HEK293 (cell line): ENCODE results near the gene SLC25A42.
"Not testable (repeated sequence)": the region's sequence is repeated elsewhere in the genome, so short reads cannot be mapped to it uniquely, and the experiment has no call there.

Source experiments
- CTCF ChIA-PET: fragments of 350-600 bp; formaldehyde crosslinking; extraction: SDS; loops from one replicate; lab custom pipeline; 2021; ENCODE audit warnings: antibody characterized with exemption; lab: Yijun Ruan, JAX
- POLR2A ChIA-PET: fragments of 300-600 bp; formaldehyde crosslinking; extraction: SDS; loops from one replicate; lab custom pipeline; 2020; ENCODE audit warnings: antibody characterized with exemption, inconsistent platforms; lab: Yijun Ruan, JAX
- H3K27ac ChIP-seq: fragments of 200-500 bp; sonication (Bioruptor generic); 2 replicates; pipeline ENCODE4 v1.5.1; 2014; ENCODE audit warnings: low read depth, low read length, control low read depth, inconsistent platforms; ENCODE audit errors: extremely low read depth
- H3K36me3 ChIP-seq, 2 experiments: fragments of 200-500 bp in 1 of 2; sonication (Bioruptor generic) in 1 of 2; 1 replicate in 1 of 2; 2 replicates in 1 of 2; pipeline ENCODE4 v1.5.1; 2014 to 2017; ENCODE audit warnings: inconsistent platforms in 2 of 2, low read length in 2 of 2; ENCODE audit not compliant: control insufficient read depth in 2 of 2, insufficient read depth in 1 of 2
- H3K4me1 ChIP-seq: fragments of 200-500 bp; sonication (Bioruptor generic); 2 replicates; pipeline ENCODE4 v1.5.1; 2014; ENCODE audit warnings: mild to moderate bottlenecking, low read length, inconsistent platforms; ENCODE audit not compliant: control insufficient read depth, insufficient read depth
- H3K4me3 ChIP-seq: 2 replicates; pipeline ENCODE4 v1.5.1; 2011; ENCODE audit warnings: low read depth, mild to moderate bottlenecking, control low read depth, low read length, moderate library complexity
- H3K9me3 ChIP-seq: fragments of 200-500 bp; sonication (Bioruptor generic); 2 replicates; pipeline ENCODE4 v1.5.1; 2014; ENCODE audit warnings: low read depth, low read length, inconsistent platforms; ENCODE audit not compliant: control insufficient read depth, insufficient read depth
- GLI2 ChIP-seq: fragments of 450-650 bp; formaldehyde crosslinking; IDR thresholded peaks from 2 replicates; pipeline ENCODE4; 2017; ENCODE audit warnings: missing biosample characterization, missing genetic modification characterization, low read depth, borderline replicate concordance
- KLF8 ChIP-seq: fragments of 450-650 bp; formaldehyde crosslinking; IDR thresholded peaks from 2 replicates; pipeline ENCODE4 v1.5.1; 2016; ENCODE audit warnings: missing biosample characterization, missing genetic modification characterization
- RBAK ChIP-seq: fragments of 450-650 bp; formaldehyde crosslinking; IDR thresholded peaks from 2 replicates; pipeline ENCODE4 v1.5.1; 2016; ENCODE audit warnings: missing biosample characterization, missing genetic modification characterization
- SP3 ChIP-seq: fragments of 450-650 bp; formaldehyde crosslinking; IDR thresholded peaks from 2 replicates; pipeline ENCODE4 v1.5.1; 2016; ENCODE audit warnings: missing biosample characterization, missing genetic modification characterization
- ZBTB21 ChIP-seq: fragments of 450-650 bp; formaldehyde crosslinking; IDR thresholded peaks from 2 replicates; pipeline ENCODE4 v1.5.1; 2017; ENCODE audit warnings: missing biosample characterization, missing genetic modification characterization
- ZBTB8A ChIP-seq: fragments of 450-650 bp; formaldehyde crosslinking; IDR thresholded peaks from 2 replicates; pipeline ENCODE4 v1.5.1; 2016; ENCODE audit warnings: missing biosample characterization, missing genetic modification characterization
- ZFP3 ChIP-seq: fragments of 450-650 bp; formaldehyde crosslinking; IDR thresholded peaks from 2 replicates; pipeline ENCODE4 v1.5.1; 2016; ENCODE audit warnings: low read depth, missing biosample characterization, missing genetic modification characterization
- ZNF146 ChIP-seq: fragments of 450-650 bp; formaldehyde crosslinking; IDR thresholded peaks from 2 replicates; pipeline ENCODE4 v1.5.1; 2016; ENCODE audit warnings: missing biosample characterization, missing genetic modification characterization
- ZNF202 ChIP-seq: fragments of 450-650 bp; formaldehyde crosslinking; IDR thresholded peaks from 2 replicates; pipeline ENCODE4 v1.5.1; 2016; ENCODE audit warnings: missing biosample characterization, missing genetic modification characterization, borderline replicate concordance
- ZNF366 ChIP-seq: fragments of 450-650 bp; formaldehyde crosslinking; conservative IDR thresholded peaks from 2 replicates; pipeline ENCODE4 v1.5.1; 2016; ENCODE audit warnings: missing biosample characterization, missing genetic modification characterization
- ZNF394 ChIP-seq: fragments of 450-650 bp; formaldehyde crosslinking; IDR thresholded peaks from 2 replicates; pipeline ENCODE4 v1.5.1; 2016; ENCODE audit warnings: missing biosample characterization, missing genetic modification characterization, mild to moderate bottlenecking, moderate library complexity, borderline replicate concordance
- ZNF426 ChIP-seq: fragments of 450-650 bp; formaldehyde crosslinking; IDR thresholded peaks from 2 replicates; pipeline ENCODE4 v1.5.1; 2017; ENCODE audit warnings: missing biosample characterization, missing genetic modification characterization, mild to moderate bottlenecking, inconsistent platforms, moderate library complexity
- ZNF433 ChIP-seq: fragments of 450-650 bp; formaldehyde crosslinking; IDR thresholded peaks from 2 replicates; pipeline ENCODE4 v1.5.1; 2016; ENCODE audit warnings: missing biosample characterization, missing genetic modification characterization, low read depth
- ZNF555 ChIP-seq: fragments of 450-650 bp; formaldehyde crosslinking; conservative IDR thresholded peaks from 2 replicates; pipeline ENCODE4 v1.5.1; 2017; ENCODE audit warnings: missing biosample characterization, mild to moderate bottlenecking, missing genetic modification characterization, inconsistent platforms
- ZNF560 ChIP-seq: fragments of 450-650 bp; formaldehyde crosslinking; IDR thresholded peaks from 2 replicates; pipeline ENCODE4 v1.5.1; 2017; ENCODE audit warnings: missing biosample characterization, missing genetic modification characterization, borderline replicate concordance
- ZNF610 ChIP-seq: fragments of 450-650 bp; formaldehyde crosslinking; IDR thresholded peaks from 2 replicates; pipeline ENCODE4 v1.5.1; 2016; ENCODE audit warnings: missing biosample characterization, missing genetic modification characterization, borderline replicate concordance
- ZNF623 ChIP-seq: fragments of 450-650 bp; formaldehyde crosslinking; IDR thresholded peaks from 2 replicates; pipeline ENCODE4 v1.5.1; 2016; ENCODE audit warnings: missing biosample characterization, missing genetic modification characterization
- ZNF654 ChIP-seq: fragments of 450-650 bp; formaldehyde crosslinking; IDR thresholded peaks from 2 replicates; pipeline ENCODE4 v1.5.1; 2016; ENCODE audit warnings: low read depth, missing biosample characterization, missing genetic modification characterization
- ZNF664 ChIP-seq: fragments of 450-650 bp; formaldehyde crosslinking; IDR thresholded peaks from 2 replicates; pipeline ENCODE4 v1.5.1; 2016; ENCODE audit warnings: missing biosample characterization, missing genetic modification characterization
- ZNF701 ChIP-seq: fragments of 450-650 bp; formaldehyde crosslinking; IDR thresholded peaks from 2 replicates; pipeline ENCODE4 v1.5.1; 2016; ENCODE audit warnings: missing biosample characterization, missing genetic modification characterization
- ZNF768 ChIP-seq: fragments of 450-650 bp; formaldehyde crosslinking; IDR thresholded peaks from 2 replicates; pipeline ENCODE4 v1.5.1; 2018; ENCODE audit warnings: missing biosample characterization, mild to moderate bottlenecking, missing genetic modification characterization
- ZNF791 ChIP-seq: fragments of 450-650 bp; formaldehyde crosslinking; IDR thresholded peaks from 2 replicates; pipeline ENCODE4 v1.5.1; 2016; ENCODE audit warnings: missing biosample characterization, missing genetic modification characterization
- ZNF837 ChIP-seq: fragments of 450-650 bp; formaldehyde crosslinking; IDR thresholded peaks from 2 replicates; pipeline ENCODE4 v1.5.1; 2016; ENCODE audit warnings: missing biosample characterization, missing genetic modification characterization
- TF ChIP-seq, protein P1 (sequence below): fragments of 450-650 bp; formaldehyde crosslinking; conservative IDR thresholded peaks from 2 replicates; pipeline ENCODE4 v1.5.1; 2016; ENCODE audit warnings: low read depth, missing biosample characterization, missing genetic modification characterization
- TF ChIP-seq, protein P2 (sequence below): fragments of 450-650 bp; formaldehyde crosslinking; IDR thresholded peaks from 2 replicates; pipeline ENCODE4 v1.5.1; 2016; ENCODE audit warnings: missing biosample characterization, missing genetic modification characterization

SLC25A42 gene

DNA sequence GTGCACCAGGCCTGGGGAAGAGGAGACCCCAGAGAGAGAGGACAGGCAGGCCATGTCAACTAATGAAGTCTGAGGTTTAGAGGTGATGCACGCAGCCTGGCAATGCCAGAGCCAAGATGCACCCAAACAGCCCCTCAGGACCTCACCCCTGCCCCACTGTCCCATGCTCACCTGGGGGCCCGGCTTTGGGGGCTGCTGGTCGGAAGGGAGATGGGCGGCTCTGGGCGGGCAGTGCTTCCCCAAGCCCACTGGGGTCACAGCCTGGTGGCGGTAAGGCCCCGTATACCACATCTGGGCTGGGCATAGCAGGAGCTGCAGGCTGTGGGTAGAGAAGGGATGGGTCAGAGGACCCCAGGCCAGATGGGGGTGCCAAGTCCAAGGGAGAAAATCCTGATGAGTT, 83.1 kb downstream of the SLC25A42 start:
- POLR2A ChIA-PET, result no interaction called here
- no peak overlapping the region for H3K4me3 ChIP-seq
- H3K27ac ChIP-seq, result no peak overlapping the region
- H3K4me1 ChIP-seq, result no peaks in the 10 kb centered on the region
- H3K9me3 ChIP-seq, result no peaks in the 10 kb centered on the region
- no peak for TF ChIP-seq ZNF768 (tag by site-specific recombination)
- TF ChIP-seq ZNF610 (tag by site-specific recombination), result no peak
- TF ChIP-seq SP3 (tag by site-specific recombination), result no peak
- TF ChIP-seq RBAK (tag by site-specific recombination), result no peak
- TF ChIP-seq ZNF146 (tag by site-specific recombination), result no peak
- TF ChIP-seq, all 188 proteins: peak for 0
- peaks cover 0 to 5% of the 10 kb centered on the region in 2 experiments; a peak in 2 of 3 replicates for H3K36me3 ChIP-seq
- CTCF ChIA-PET, result interaction anchor here (0.5 to 5.4 kb wide), 10 partner anchors 10 to 196 kb away, joined by 3 to 47 read pairs (median 6); no protein-coding TSS in a partner anchor

DNA sequence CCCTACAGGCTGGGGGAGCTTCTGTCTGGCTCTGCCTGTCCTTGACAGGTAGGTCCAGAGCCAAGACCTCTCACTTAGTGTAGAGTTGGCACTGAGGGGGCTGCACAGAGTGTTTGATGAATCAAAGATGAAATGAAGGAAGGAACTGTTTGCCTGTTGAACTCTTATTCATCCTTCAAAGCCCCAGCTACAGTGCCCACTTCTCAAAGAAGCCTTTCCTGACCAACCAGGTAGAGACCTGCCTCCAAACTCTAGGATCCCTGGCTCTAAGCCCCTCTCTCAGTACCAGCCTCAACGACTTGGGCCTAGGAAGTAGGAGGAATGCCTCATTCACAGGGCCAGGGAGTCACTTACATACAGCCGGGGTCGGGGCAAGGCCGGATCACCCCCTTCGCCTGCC, 83.5 kb downstream of the SLC25A42 start:
- Histone ChIP-seq H3K4me1 (no peaks in the 10 kb centered on the region), H3K4me3 (no peak overlapping the region), H3K36me3 (peaks cover 0 to 5% of the 10 kb centered on the region in 2 experiments; a peak in 2 of 3 replicates), H3K27ac (no peak overlapping the region), H3K9me3 (no peaks in the 10 kb centered on the region)
- ChIA-PET POLR2A (no interaction called here), CTCF (interaction anchor here (0.6 to 5.4 kb wide), 11 partner anchors 10 to 407 kb away, joined by 3 to 47 read pairs (median 4); no protein-coding TSS in a partner anchor)
- TF ChIP-seq ZFP3, result peak; percentile 92
- TF ChIP-seq KLF8 (tag by site-specific recombination), result no peak
- no peak for TF ChIP-seq ZNF837
- TF ChIP-seq ZNF610 (tag by site-specific recombination), result no peak
- TF ChIP-seq ZNF701, result no peak
- no peak for TF ChIP-seq GLI2

DNA sequence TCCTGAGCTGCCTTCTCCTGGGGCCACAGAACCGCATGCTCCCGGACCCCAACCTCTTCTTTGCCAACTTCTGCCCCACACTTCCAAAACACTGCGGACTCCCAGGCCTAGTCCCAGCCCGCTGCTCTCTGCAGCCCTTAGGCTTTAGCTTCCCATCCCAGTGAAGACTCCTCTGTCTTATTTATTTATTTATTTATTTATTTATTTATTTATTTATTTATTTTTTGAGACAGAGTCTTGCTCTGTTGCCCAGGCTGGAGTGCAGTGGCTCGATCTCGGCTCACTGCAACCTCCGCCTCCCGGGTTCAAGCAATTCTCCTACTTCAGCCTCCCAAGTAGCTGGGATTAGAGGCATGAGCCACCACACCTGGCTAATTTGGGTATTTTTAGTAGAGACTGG, 84.7 kb downstream of the SLC25A42 start:
- POLR2A ChIA-PET, result interaction anchor here (0.6 kb wide), 1 partner anchor 24 kb away, joined by 7 read pairs; no protein-coding TSS in a partner anchor
- H3K27ac ChIP-seq, H3K4me1 ChIP-seq, H3K9me3 ChIP-seq, H3K36me3 ChIP-seq, H3K4me3 ChIP-seq: not testable (repeated sequence)
- CTCF ChIA-PET, result interaction anchor here (0.6 to 5.4 kb wide), 8 partner anchors 9 to 342 kb away, joined by 3 to 47 read pairs (median 8); no protein-coding TSS in a partner anchor
- TF ChIP-seq ZNF623 (tag by site-specific recombination) (peak; percentile 70), ZNF366 (tag by site-specific recombination) (0 out of 2 replicates have a peak, but pooled peaks have one; percentile 15), ZNF426 (tag by site-specific recombination) (peak; percentile 79), ZBTB21 (tag by site-specific recombination) (peak; percentile 35; the same call in 1 of the 2 replicates), RBAK (tag by site-specific recombination) (0 out of 2 replicates have a peak, but pooled peaks have one; percentile 17), ZNF394 (tag by site-specific recombination) (peak; percentile 97), ZNF555 (tag by site-specific recombination) (peak; percentile 62), ZNF654 (tag by site-specific recombination) (peak; percentile 18; the same call in 1 of the 2 replicates), ZNF791 (tag by site-specific recombination) (0 out of 2 replicates have a peak, but pooled peaks have one; percentile 26), ZNF202 (peak; percentile 9; the same call in 1 of the 2 replicates), ZNF664 (tag by site-specific recombination) (0 out of 2 replicates have a peak, but pooled peaks have one; percentile 24), ZNF560 (peak; percentile 67; the same call in 1 of the 2 replicates), ZNF433 (peak; percentile 53; the same call in 1 of the 2 replicates), ZBTB8A (peak; percentile 70)
- TF ChIP-seq, protein P1, sequence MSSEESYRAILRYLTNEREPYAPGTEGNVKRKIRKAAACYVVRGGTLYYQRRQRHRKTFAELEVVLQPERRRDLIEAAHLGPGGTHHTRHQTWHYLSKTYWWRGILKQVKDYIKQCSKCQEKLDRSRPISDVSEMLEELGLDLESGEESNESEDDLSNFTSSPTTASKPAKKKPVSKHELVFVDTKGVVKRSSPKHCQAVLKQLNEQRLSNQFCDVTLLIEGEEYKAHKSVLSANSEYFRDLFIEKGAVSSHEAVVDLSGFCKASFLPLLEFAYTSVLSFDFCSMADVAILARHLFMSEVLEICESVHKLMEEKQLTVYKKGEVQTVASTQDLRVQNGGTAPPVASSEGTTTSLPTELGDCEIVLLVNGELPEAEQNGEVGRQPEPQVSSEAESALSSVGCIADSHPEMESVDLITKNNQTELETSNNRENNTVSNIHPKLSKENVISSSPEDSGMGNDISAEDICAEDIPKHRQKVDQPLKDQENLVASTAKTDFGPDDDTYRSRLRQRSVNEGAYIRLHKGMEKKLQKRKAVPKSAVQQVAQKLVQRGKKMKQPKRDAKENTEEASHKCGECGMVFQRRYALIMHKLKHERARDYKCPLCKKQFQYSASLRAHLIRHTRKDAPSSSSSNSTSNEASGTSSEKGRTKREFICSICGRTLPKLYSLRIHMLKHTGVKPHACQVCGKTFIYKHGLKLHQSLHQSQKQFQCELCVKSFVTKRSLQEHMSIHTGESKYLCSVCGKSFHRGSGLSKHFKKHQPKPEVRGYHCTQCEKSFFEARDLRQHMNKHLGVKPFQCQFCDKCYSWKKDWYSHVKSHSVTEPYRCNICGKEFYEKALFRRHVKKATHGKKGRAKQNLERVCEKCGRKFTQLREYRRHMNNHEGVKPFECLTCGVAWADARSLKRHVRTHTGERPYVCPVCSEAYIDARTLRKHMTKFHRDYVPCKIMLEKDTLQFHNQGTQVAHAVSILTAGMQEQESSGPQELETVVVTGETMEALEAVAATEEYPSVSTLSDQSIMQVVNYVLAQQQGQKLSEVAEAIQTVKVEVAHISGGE (tag by site-specific recombination), result peak; percentile 68
- TF ChIP-seq, protein P2, sequence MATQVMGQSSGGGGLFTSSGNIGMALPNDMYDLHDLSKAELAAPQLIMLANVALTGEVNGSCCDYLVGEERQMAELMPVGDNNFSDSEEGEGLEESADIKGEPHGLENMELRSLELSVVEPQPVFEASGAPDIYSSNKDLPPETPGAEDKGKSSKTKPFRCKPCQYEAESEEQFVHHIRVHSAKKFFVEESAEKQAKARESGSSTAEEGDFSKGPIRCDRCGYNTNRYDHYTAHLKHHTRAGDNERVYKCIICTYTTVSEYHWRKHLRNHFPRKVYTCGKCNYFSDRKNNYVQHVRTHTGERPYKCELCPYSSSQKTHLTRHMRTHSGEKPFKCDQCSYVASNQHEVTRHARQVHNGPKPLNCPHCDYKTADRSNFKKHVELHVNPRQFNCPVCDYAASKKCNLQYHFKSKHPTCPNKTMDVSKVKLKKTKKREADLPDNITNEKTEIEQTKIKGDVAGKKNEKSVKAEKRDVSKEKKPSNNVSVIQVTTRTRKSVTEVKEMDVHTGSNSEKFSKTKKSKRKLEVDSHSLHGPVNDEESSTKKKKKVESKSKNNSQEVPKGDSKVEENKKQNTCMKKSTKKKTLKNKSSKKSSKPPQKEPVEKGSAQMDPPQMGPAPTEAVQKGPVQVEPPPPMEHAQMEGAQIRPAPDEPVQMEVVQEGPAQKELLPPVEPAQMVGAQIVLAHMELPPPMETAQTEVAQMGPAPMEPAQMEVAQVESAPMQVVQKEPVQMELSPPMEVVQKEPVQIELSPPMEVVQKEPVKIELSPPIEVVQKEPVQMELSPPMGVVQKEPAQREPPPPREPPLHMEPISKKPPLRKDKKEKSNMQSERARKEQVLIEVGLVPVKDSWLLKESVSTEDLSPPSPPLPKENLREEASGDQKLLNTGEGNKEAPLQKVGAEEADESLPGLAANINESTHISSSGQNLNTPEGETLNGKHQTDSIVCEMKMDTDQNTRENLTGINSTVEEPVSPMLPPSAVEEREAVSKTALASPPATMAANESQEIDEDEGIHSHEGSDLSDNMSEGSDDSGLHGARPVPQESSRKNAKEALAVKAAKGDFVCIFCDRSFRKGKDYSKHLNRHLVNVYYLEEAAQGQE, result peak; percentile 74
